Measurements from ENCODE around the gene TLX1.
"Not testable (repeated sequence)": the region's sequence is repeated elsewhere in the genome, so short reads cannot be mapped to it uniquely, and the experiment has no call there.

Gene TLX1

DNA sequence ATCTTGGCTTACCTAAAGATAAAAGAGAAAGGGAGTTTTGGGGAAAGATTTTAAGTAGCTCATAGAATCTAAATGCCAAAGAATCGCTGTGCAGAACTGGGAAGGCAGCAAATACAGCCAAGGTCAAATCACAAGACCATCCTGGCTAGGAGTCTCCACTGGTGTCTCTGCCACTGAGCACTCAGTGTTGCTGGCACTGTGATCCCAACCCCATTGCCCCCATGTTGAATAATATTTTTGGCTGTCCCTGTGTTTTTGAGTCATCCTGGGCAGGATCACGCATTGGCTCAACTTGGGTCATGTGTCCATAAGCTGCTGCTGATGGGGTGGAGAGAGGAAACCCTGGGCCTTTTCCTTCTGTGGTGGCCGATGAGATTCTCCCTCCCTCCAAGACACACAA lies 21.2 kb downstream of the TLX1 start:
- DNase-seq (ENCODE audit: low read depth): no peak

DNA sequence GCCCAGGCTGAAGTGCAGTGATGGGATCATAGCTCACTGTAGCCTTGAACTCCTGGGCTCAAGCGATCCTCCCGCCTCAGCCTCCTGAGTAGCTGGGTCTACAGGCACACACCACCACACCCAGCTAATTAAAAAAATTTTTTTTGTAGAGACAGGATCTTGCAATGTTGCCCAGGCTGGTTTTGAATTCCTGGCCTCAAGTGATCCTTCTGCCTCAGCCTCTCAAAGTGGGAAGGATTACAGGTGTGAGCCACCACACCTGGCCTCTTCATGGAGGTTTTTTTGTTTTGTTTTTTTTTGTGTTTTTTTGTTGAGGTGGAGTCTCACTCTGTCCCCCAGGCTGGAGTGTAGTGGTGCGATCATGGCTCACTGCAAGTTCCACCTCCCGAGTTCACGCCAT lies 23.4 kb downstream of the TLX1 start:
- DNase-seq (ENCODE audit: low read depth): not testable (repeated sequence)

DNA sequence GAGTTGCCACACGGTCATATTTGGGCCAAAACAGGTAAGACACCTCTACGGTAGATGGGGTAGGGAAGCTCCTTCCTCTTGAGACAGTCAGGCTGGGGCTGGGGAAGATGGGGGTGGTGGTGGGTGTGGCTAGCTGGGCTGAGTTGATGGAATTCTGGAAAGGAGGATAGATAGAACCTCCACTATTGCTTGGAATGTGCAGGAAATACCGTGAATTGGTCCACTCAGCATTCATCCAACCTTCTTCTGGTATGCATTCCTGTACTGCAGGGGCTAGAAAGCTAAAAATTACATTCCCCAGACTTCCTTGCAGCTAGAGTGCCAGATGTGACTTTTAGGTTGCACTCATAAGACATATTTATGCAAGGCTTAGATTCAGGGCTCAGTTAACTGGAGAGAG lies 24.8 kb downstream of the TLX1 start:
- no peak for DNase-seq (ENCODE audit: low read depth)

DNA sequence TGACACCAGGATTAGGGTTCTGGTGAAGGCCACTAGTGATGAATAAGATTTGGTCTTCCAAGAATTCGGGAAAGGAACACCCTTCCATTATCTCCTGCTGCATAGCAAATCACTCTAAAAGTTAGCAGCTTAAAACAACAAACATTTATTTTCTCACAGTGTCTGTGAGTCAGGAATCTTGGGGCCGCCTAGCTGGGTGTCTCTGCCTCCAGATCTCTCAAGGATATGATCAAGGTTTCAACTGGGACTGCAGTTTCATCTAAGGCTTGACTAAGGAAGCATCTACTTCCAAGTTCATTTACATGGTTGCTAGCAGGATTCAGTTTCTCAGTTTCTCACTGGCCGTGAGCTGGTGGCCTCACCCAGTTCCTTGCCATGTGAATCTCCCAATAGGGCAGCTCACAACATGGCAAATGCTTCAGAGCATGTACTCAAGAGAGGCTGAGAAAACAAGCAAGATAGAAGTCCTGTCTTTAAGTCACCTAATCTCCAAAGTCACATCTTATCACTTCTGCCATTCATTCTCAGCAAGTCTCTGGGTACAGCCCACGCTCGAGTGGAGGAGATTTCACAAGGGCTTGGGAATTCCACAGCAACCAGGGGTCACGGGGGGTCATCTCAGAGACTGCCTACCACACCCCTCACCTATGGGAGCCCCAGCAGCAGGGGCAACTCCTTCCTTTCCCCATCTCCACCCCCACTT lies 26.8 kb downstream of the TLX1 start:
- no peak for DNase-seq (ENCODE audit: low read depth)

DNA sequence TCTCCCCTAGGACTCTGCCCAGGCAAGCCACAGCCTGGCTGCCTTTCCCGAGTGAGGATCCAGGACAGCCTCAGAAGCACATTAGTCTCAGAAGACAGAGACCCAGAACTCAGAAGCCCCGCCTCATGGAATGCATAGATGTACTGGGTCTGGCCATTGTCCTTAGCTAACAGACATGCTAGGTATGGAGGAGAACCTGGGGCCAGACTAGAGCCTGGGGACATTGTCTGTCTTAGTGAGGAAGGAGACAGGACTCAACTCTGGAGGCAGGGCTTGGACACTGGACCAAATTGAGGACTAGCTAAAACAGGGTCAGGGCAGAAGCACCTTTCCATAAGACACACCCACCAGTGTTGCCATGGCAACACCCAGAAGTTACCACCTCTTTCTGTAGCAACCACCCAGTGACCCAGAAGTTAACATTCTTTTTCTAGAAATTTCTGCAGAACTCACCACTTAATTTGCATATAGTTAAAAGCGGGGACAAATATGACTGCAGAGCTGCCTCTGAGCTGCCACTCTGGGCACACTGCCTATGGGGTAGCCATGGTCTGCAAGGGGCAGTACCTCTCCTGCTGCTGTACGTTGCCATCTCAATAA lies 27.5 kb downstream of the TLX1 start:
- no peak for DNase-seq (ENCODE audit: low read depth)

DNA sequence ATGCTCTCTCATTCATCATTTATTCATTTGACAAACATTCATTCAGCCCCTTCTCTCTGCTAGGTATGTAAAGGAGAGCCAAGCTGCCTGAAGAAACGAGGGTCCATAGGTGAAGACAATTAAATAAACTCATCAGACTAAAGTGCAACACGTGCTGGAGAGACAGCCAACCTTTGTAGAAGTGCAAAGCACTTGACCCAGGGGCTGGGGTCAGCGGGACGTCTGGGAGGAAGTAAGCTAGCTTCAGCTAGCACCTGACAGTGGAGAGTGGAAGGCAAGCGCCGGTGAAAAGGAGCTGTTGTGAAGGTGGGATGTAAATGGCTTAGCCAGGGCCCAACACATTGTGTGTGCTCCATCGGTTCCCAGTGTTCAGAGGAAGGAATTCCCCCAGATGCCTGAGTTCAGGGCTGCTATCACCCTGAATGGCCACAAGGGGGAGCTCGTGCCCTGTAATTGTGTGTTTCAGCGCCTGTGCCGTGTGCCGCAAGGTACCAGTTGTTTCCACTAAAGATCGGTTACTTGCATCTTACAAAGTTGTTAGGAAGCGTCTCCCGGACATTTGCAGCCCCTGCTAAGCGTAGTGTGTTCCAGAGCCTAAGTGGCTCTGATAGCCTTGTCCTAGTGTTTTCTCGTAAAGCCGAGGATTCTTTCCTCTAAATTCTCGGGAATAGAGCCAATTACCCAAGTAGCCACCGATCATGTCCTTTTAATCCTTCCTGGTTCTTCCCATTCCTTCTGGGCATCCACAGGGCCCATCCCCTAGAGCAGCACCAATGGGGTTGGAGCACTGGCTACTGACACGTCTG lies 30.6 kb downstream of the TLX1 start:
- peak; percentile 45 for DNase-seq (ENCODE audit: low read depth)

DNA sequence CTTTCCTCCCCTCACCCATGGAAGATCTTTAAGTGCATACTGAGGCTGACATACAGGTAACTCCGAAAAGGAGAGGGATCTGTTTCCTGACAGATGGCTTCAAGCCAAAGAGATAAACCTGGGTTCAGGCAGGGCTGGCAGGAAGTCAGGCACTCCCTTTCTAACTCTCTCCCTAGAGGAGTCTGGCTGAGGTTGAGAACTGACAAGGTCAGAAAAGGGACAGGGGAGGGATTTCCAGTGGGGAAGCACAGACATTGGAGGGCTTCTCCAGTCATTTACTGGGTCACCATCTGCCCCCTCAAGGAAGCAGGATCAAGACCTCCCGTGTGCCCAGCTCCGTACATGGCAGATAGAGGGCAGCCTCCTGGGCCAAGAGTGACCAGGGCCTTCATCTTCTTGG lies 31.6 kb downstream of the TLX1 start:
- DNase-seq (ENCODE audit: low read depth): no peak

DNA sequence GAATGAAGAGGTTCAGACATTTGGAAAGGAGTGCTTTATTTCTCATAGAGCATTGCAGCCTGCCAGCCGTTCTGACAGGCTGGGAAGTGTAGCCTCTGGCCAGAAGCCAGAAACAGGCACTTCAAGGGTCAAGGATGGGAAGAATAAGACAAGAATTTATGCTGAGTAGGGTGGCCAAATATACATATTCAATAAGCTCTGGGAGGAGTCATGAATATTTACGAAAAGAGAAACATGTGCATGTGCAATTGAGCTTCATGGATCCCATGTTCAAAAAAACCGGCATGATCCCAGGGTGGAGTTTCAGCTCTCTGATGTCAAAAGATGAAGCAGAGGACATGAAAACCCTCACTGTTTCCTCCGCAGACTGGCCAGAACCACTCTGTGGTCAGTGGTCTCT lies 32.9 kb downstream of the TLX1 start:
- DNase-seq (ENCODE audit: low read depth): no peak

DNA sequence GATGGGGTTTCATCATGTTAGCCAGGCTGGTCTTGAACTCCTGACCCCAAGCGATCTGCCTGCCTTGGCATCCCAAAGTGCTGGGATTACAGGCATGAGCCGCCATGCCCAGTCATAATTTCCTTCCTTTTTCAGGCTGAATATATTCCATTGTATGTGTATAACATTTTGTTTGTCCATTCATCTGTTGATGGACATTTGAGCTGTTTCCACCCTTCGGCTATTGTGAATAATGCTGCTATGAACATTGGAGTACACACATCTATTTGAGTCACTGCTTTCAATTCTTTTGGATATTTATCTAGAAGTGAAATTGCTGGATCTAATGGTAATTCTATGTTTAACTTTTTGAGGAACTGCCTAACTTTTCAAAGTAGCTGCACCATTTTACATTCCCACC lies 34.6 kb downstream of the TLX1 start:
- DNase-seq (ENCODE audit: low read depth): no peak

DNA sequence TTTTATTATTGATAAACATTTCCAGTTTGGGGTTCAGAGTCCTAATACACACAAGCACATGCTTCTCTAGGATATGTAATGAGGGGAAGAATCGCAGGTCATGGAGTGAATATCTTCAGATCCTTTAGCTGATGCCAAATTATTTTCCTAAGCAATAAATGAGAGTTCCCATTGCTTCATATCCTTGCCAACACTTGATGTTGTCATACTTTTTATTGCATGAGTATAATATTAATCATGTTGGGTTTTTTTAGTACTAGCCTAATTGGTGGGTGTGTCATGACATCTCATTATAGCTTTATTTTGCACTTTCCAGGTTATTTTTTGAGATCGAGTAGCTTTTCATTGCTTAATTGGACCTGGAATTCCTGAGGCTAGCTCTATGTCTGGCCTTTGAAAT lies 35.3 kb downstream of the TLX1 start:
- DNase-seq (ENCODE audit: low read depth): no peak

DNA sequence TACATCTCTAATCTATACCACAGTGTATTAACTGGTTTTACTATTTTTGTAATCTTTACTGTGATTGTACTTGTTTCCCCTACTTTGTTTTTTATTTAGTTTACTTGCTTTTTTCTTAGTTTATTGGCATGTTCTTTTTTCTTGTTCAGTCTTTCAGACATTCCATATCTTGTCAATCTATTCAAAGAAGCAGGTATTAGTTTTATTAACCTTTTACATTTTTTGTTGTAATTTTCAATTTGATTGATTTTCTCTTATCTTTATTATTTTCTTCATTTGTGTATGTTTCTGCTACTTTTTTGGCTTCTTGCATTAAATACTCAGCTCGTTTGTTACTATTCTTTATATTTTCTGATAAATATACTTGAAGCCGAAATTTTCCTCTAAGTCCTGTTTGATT lies 41.6 kb downstream of the TLX1 start:
- no peak for DNase-seq (ENCODE audit: low read depth)

DNA sequence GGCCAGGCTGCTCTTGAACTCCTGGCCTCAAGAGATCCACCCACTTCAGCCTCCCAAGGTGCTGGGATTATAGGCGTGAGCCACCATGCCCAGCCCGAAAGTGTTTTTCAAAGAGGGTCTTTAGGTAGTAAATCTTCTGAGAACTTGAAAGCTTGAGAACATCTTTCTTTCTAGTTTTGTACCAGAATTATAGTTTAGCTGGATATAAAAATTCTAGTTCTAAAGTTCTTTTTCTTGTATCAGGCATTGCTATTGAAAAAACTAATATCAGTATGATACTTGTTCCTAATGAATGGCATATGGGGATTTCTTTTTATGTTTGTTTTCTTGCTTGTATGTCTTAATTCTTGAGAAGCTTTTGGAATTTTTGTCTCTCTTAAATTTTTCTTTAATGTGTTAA lies 43.2 kb downstream of the TLX1 start:
- DNase-seq (ENCODE audit: low read depth): no peak

DNA sequence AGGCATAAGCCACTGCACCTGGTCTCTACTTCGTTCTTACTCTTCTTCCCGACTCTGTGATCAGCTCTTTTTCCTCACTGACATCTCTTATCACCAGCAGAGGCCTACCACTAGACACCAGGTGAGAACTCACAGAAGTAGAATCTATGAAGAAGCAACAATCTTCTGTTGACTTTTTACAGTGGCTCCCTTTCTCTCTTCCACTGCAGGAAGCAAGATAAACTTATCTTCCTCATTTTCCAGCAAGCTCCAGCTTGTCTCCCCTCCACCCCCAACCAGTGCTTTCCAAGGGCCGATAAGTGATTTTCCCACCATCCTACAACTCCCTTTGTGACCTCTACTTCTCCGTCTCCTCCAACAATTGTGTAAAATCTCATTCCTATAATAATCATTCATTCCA lies 45.5 kb downstream of the TLX1 start:
- DNase-seq (ENCODE audit: low read depth): no peak

DNA sequence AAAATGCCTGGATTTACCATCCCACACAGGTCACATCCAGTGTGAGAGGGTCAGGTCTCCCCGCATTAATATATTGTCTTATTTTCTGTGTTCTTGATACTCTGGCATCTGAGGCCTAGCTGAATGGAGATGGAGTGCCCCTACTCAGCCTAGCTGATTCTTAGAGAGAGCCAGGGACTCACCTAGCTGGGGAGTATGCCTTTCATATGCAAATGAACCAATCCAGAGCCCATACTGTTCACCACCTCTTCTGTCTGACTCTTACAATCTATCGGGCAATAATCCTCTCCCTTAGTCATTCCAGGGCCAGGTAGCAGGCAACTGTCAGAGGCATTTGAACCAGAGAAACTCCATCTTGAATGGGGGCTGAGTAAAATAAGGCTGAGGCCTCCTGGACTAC lies 51.8 kb downstream of the TLX1 start:
- no peak for DNase-seq (ENCODE audit: low read depth)

DNA sequence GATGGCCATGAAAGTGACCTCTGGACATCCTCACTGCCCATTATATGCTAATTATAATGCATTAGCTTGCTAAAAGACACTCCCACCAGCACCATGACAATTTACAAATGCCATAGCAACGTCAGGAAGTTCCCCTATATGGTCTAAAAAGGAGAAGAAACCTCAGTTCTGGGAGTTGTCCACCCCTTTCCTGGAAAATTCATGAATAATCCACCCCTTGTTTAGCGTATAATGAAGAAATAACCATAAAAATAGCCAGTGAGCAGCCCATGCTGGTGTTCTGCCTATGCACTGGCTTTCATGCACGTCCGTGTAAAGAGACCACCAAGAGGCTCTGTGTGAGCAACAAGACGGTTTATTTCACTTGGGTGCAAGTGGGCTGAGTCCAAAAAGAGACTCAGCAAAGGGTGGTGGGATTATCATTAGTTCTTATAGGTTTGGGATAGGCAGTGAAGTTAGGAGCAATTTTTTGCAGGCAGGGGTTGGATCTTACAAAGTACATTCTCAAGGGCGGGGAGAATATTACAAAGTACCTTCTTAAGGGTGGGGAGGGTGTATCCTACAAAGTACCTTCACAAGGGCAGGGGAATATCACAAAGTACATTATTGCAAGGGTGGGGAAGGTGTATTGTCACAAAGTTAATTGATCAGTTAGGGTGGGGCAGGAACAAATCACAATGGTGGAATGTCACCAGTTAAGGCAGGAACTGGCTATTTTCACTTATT lies 52.5 kb downstream of the TLX1 start:
- no peak for DNase-seq (ENCODE audit: low read depth)
